IgD-negative memory B cell (primary cell): ENCODE measurements around the gene MPEG1. TPM values are rescaled to one million over a fixed set of nuclear protein-coding genes. Genes with fewer than 3 reads are reported as not detected.
A peak's percentile ranks its signal among the peaks of the same experiment; 100 is the strongest.

ENCODE experiments used
- H3K27ac Mint-ChIP-seq, 3 donors: one replicate each; pipeline ENCODE4 v1.8.0; 2020 to 2022; ENCODE audit warnings: mild to moderate bottlenecking in 3 of 3, mixed read lengths in 3 of 3, moderate library complexity in 1 of 3
- H3K27me3 Mint-ChIP-seq: one replicate; pipeline ENCODE4 v1.8.0; 2021; ENCODE audit warnings: mixed read lengths
- H3K36me3 Mint-ChIP-seq: one replicate; pipeline ENCODE4 v1.8.0; 2020; ENCODE audit warnings: mild to moderate bottlenecking, mixed read lengths
- H3K4me1 Mint-ChIP-seq, 3 donors: one replicate each; pipeline ENCODE4 v1.8.0; 2020 to 2022; ENCODE audit warnings: mixed read lengths in 3 of 3, mild to moderate bottlenecking in 1 of 3
- H3K4me3 Mint-ChIP-seq, 4 donors: one replicate each; pipeline ENCODE4 v1.8.0; 2020 to 2022; ENCODE audit warnings: mild to moderate bottlenecking in 4 of 4, mixed read lengths in 4 of 4, moderate library complexity in 3 of 4
- H3K9me3 Mint-ChIP-seq, 3 donors: one replicate each; pipeline ENCODE4 v1.8.0; 2020 to 2021; ENCODE audit warnings: mixed read lengths in 3 of 3, mild to moderate bottlenecking in 1 of 3
- polyA plus RNA-seq: library from polyadenylated mRNA; unstranded; fragments of 300-500 nt; fragmentation: Illumina TruSeq; gene quantifications from one replicate; pipeline ENCODE4 v1.2.3, GENCODE V29; 2021

MPEG1 gene
- polyA plus RNA-seq, 1 donor from 2014 or later = 51.8 TPM

- Mint-ChIP-seq H3K4me3 (no peak overlapping the region), H3K27ac (no peak overlapping the region), H3K4me1 (peaks cover 3 to 13% (median 4%) of the 10 kb centered on the region in 3 donors), H3K9me3 (no peaks in the 10 kb centered on the region), H3K36me3 (peaks cover 13% of the 10 kb centered on the region), H3K27me3 (no peaks in the 10 kb centered on the region)
These were observed 22.7 kb downstream of the MPEG1 start for GRCh38 chr11:59189986-59190385.

- no peaks in the 10 kb centered on the region for H3K9me3 Mint-ChIP-seq
- no peaks in the 10 kb centered on the region for H3K27me3 Mint-ChIP-seq
- no peak overlapping the region for H3K27ac Mint-ChIP-seq
- H3K4me3 Mint-ChIP-seq = no peak overlapping the region
- H3K4me1 Mint-ChIP-seq = peaks cover 2 to 9% (median 3%) of the 10 kb centered on the region in 3 donors
- H3K36me3 Mint-ChIP-seq = peaks cover 11% of the 10 kb centered on the region
These were observed 23.8 kb downstream of the MPEG1 start for GRCh38 chr11:59188954-59189353.

GRCh38 chr11:59187587-59187986 is 25.1 kb downstream of the MPEG1 start:
- H3K4me1 Mint-ChIP-seq = peaks cover 2 to 9% (median 3%) of the 10 kb centered on the region in 3 donors
- H3K27ac Mint-ChIP-seq = no peak overlapping the region
- no peaks in the 10 kb centered on the region for H3K9me3 Mint-ChIP-seq
- H3K4me3 Mint-ChIP-seq = no peak overlapping the region
- peaks cover 7% of the 10 kb centered on the region for H3K36me3 Mint-ChIP-seq
- no peaks in the 10 kb centered on the region for H3K27me3 Mint-ChIP-seq

- Mint-ChIP-seq H3K36me3 (peaks cover 6% of the 10 kb centered on the region), H3K27me3 (no peaks in the 10 kb centered on the region), H3K27ac (no peak overlapping the region), H3K9me3 (no peaks in the 10 kb centered on the region), H3K4me3 (no peak overlapping the region), H3K4me1 (peaks cover 2 to 9% (median 5%) of the 10 kb centered on the region in 3 donors)
These were observed 25.7 kb downstream of the MPEG1 start for GRCh38 chr11:59187035-59187434.

GRCh38 chr11:59186130-59186594 is 26.6 kb downstream of the MPEG1 start:
- Mint-ChIP-seq H3K4me3 (no peak overlapping the region), H3K9me3 (no peaks in the 10 kb centered on the region), H3K4me1 (peaks cover 2 to 9% (median 5%) of the 10 kb centered on the region in 3 donors), H3K27me3 (no peaks in the 10 kb centered on the region), H3K27ac (peak overlapping the region in 1 of 3 donors; percentile 80), H3K36me3 (peaks cover 6% of the 10 kb centered on the region)

- Mint-ChIP-seq H3K36me3 (peaks cover 6% of the 10 kb centered on the region), H3K4me3 (no peak overlapping the region), H3K9me3 (no peaks in the 10 kb centered on the region), H3K4me1 (peaks cover 2 to 3% (median 2%) of the 10 kb centered on the region in 3 donors), H3K27ac (peak overlapping the region in 1 of 3 donors; percentile 80), H3K27me3 (no peaks in the 10 kb centered on the region)
These were observed 27.3 kb downstream of the MPEG1 start for GRCh38 chr11:59185386-59185945.

- H3K4me3 Mint-ChIP-seq = no peak overlapping the region
These were observed 27.9 kb downstream of the MPEG1 start for GRCh38 chr11:59184691-59185339.

GRCh38 chr11:59183771-59184170 is 29.0 kb downstream of the MPEG1 start:
- peaks cover 3% of the 10 kb centered on the region for H3K36me3 Mint-ChIP-seq
- H3K9me3 Mint-ChIP-seq = peaks cover 0 to 9% (median 0%) of the 10 kb centered on the region in 3 donors
- H3K4me3 Mint-ChIP-seq = no peak overlapping the region
- no peak overlapping the region for H3K27ac Mint-ChIP-seq
- H3K4me1 Mint-ChIP-seq = peaks cover 0 to 3% (median 2%) of the 10 kb centered on the region in 3 donors
- H3K27me3 Mint-ChIP-seq = no peaks in the 10 kb centered on the region

More at GRCh38 chr11:59184691-59185339, 27.9 kb downstream of the MPEG1 start:
- Mint-ChIP-seq H3K9me3 (no peaks in the 10 kb centered on the region), H3K36me3 (peaks cover 5% of the 10 kb centered on the region), H3K27ac (peak overlapping the region in 1 of 3 donors; percentile 57), H3K4me1 (peaks cover 0 to 3% (median 2%) of the 10 kb centered on the region in 3 donors), H3K27me3 (no peaks in the 10 kb centered on the region)

GRCh38 chr11:59182457-59183151 is 30.1 kb downstream of the MPEG1 start:
- Mint-ChIP-seq H3K9me3 (peaks cover 0 to 12% (median 5%) of the 10 kb centered on the region in 3 donors), H3K4me3 (no peak overlapping the region), H3K27ac (no peak overlapping the region), H3K4me1 (peaks cover 0 to 3% (median 2%) of the 10 kb centered on the region in 3 donors), H3K27me3 (no peaks in the 10 kb centered on the region), H3K36me3 (peaks cover 4% of the 10 kb centered on the region)

GRCh38 chr11:59181746-59182456 is 30.8 kb downstream of the MPEG1 start:
- no peak overlapping the region for H3K27ac Mint-ChIP-seq
- H3K36me3 Mint-ChIP-seq = peaks cover 4% of the 10 kb centered on the region
- H3K9me3 Mint-ChIP-seq = peaks cover 0 to 12% (median 5%) of the 10 kb centered on the region in 3 donors
- no peaks in the 10 kb centered on the region for H3K27me3 Mint-ChIP-seq
- no peak overlapping the region for H3K4me3 Mint-ChIP-seq
- H3K4me1 Mint-ChIP-seq = peaks cover 0 to 3% (median 2%) of the 10 kb centered on the region in 3 donors

- H3K27me3 Mint-ChIP-seq = no peaks in the 10 kb centered on the region
- H3K36me3 Mint-ChIP-seq = peaks cover 4% of the 10 kb centered on the region
- no peak overlapping the region for H3K4me3 Mint-ChIP-seq
- no peak overlapping the region for H3K27ac Mint-ChIP-seq
- H3K9me3 Mint-ChIP-seq = peaks cover 0 to 12% (median 5%) of the 10 kb centered on the region in 3 donors
- peaks cover 0 to 2% (median 1%) of the 10 kb centered on the region in 3 donors for H3K4me1 Mint-ChIP-seq
These were observed 31.8 kb downstream of the MPEG1 start for GRCh38 chr11:59180907-59181306.

GRCh38 chr11:59180168-59180776 is 32.5 kb downstream of the MPEG1 start:
- H3K27me3 Mint-ChIP-seq = no peaks in the 10 kb centered on the region
- H3K27ac Mint-ChIP-seq = no peak overlapping the region
- H3K9me3 Mint-ChIP-seq = peaks cover 0 to 12% (median 5%) of the 10 kb centered on the region in 3 donors
- peaks cover 1 to 2% (median 1%) of the 10 kb centered on the region in 3 donors for H3K4me1 Mint-ChIP-seq
- H3K4me3 Mint-ChIP-seq = no peak overlapping the region
- peaks cover 6% of the 10 kb centered on the region for H3K36me3 Mint-ChIP-seq

- H3K4me1 Mint-ChIP-seq = peaks cover 5 to 7% (median 6%) of the 10 kb centered on the region in 3 donors
- no peak overlapping the region for H3K4me3 Mint-ChIP-seq
- peaks cover 0 to 12% (median 5%) of the 10 kb centered on the region in 3 donors for H3K9me3 Mint-ChIP-seq
- H3K27ac Mint-ChIP-seq = peak overlapping the region in 1 of 3 donors; percentile 29
- no peaks in the 10 kb centered on the region for H3K27me3 Mint-ChIP-seq
- H3K36me3 Mint-ChIP-seq = peaks cover 5% of the 10 kb centered on the region
These were observed 33.6 kb downstream of the MPEG1 start for GRCh38 chr11:59179121-59179520.

- H3K9me3 Mint-ChIP-seq = peaks cover 0 to 12% (median 5%) of the 10 kb centered on the region in 3 donors
- H3K27me3 Mint-ChIP-seq = no peaks in the 10 kb centered on the region
- H3K27ac Mint-ChIP-seq = no peak overlapping the region
- peaks cover 7 to 11% (median 9%) of the 10 kb centered on the region in 3 donors for H3K4me1 Mint-ChIP-seq
- peaks cover 5% of the 10 kb centered on the region for H3K36me3 Mint-ChIP-seq
- no peak overlapping the region for H3K4me3 Mint-ChIP-seq
These were observed 34.3 kb downstream of the MPEG1 start for GRCh38 chr11:59178402-59178801.
